SK-MEL-5 (cell line): ENCODE measurements around the gene DRICH1. TPM values are rescaled to one million over a fixed set of nuclear protein-coding genes. Genes with fewer than 3 reads are reported as not detected.
"Not testable (repeated sequence)": the region's sequence is repeated elsewhere in the genome, so short reads cannot be mapped to it uniquely, and the experiment has no call there.

Source experiments
- DNase-seq: peaks from one replicate; pipeline ENCODE4 v3.0.0-alpha.2; 2016; ENCODE audit warnings: low read depth, low spot score
- in situ Hi-C: cut with HindIII; loops from 2 replicates; pipeline ENCODE4 v1.10.0; 2016; ENCODE audit warnings: low sequenced_read_pairs, high pct_unique_total_duplicates, low pct_unique_long_range_greater_than_20kb
- total RNA-seq: library from RNA; depleted of rRNA; stranded (reverse); fragments of >200 nt; shearing (Covaris generic); gene quantifications from 2 replicates; pipeline ENCODE4 v1.2.3, GENCODE V29; 2014

Gene DRICH1
- total RNA-seq, 1 experiment from 2014 or later, result not detected

DNA sequence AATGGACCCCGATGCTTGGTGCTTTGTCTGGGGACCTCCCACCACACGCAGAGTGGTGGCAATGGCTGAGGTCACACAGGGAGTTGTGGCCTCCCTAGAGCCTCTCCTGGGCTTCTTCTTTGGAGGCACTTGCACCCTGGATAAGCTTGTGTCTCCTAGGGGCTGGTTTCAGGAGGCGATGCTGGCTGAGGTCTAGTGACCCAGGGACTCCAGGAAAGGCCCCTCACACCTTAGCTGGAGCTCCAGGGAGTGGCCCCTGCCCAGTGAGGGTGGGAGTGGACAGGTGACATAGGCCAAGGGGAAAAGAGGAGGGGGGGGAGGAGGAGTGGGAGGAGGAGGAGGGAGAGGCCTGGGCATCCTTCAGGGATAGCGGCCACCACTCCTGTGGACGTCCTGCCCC, 52.8 kb downstream of the DRICH1 start:
- DNase-seq, result no peak
- in situ Hi-C loops, result no loop called here

DNA sequence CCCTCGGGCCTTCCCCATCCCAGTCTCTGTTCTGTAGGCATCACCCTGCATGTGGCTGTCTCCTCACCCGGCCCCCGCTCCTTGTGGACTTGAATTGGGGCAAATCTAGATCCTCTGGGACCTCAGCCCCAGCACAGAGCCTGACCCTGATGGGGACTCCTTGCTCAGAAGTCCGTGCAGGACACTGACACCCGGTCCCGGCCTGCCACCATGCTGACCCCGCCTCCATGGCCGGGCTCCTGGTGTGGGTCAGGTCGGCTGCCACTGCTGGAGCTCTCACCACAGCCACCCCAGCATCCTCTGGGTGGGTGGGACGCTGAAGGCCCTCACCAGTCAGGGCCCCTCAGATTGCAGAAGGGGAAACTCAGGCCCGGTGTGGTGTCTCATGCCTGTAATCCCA, 53.8 kb downstream of the DRICH1 start:
- in situ Hi-C loops, result no loop called here
- DNase-seq, result no peak

- no peak for DNase-seq
- in situ Hi-C loops, result no loop called here
These were observed 55.4 kb downstream of the DRICH1 start for GRCh38 chr22:23576681-23577080.

DNA sequence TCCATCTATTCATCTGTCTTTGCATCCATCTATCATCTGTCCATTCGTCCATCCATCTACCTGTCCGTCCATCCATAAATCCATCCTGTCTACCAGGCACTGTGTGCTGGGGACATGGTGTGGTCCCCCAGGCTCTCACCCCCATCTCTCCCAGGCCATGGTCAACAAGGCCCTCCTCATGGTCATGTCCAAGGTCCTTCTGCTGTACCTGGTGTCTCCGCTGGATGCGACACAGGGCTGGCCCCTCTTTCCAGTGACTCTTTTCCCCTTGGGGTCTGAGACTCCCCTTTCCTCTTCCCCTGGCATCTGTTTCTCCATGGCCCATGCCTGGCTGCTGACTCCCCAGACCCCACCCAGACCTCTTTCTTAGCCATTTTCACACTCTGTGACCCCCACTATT, 56.5 kb downstream of the DRICH1 start:
- in situ Hi-C loops, result no loop called here
- no peak for DNase-seq

GRCh38 chr22:23574877-23575276, 57.2 kb downstream of the DRICH1 start:
- DNase-seq, result no peak

GRCh38 chr22:23574371-23574811, 57.7 kb downstream of the DRICH1 start:
- in situ Hi-C loops, result no loop called here
- DNase-seq, result no peak

More at GRCh38 chr22:23574877-23575276, 57.2 kb downstream of the DRICH1 start:
- in situ Hi-C loops, result no loop called here

- in situ Hi-C loops, DNase-seq: not testable (repeated sequence)
These were observed 58.4 kb downstream of the DRICH1 start for GRCh38 chr22:23573701-23574235.

GRCh38 chr22:23573106-23573505, 59.0 kb downstream of the DRICH1 start:
- DNase-seq, in situ Hi-C loops: not testable (repeated sequence)

- no peak for DNase-seq
- in situ Hi-C loops, result no loop called here
These were observed 60.6 kb downstream of the DRICH1 start for GRCh38 chr22:23571486-23571885.

- in situ Hi-C loops, result no loop called here
These were observed 61.4 kb downstream of the DRICH1 start for GRCh38 chr22:23570681-23571080.

DNA sequence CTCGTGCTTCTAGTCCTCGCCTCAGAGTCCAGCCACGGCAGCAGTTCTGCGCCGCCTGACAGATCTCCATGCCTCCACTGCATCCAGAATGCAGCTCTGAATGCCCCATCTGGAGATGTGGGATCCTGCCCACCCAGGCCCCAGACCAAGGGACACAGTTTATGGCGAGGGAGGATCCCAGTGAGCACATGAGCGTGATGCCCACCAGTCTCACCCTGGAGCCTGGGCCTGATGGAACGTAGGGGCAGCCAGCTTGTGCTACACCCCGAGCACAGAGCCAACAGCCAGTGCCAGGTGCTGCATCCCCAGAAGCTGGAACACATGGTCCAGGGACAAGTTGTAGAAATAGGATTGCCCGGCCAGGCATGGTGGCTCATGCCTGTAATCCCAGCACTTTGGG, 62.4 kb downstream of the DRICH1 start:
- DNase-seq, result no peak
- in situ Hi-C loops, result no loop called here

More at GRCh38 chr22:23570681-23571080, 61.4 kb downstream of the DRICH1 start:
- no peak for DNase-seq

GRCh38 chr22:23569291-23569690, 62.8 kb downstream of the DRICH1 start:
- in situ Hi-C loops, result no loop called here
- no peak for DNase-seq

- no peak for DNase-seq
- in situ Hi-C loops, result no loop called here
These were observed 65.2 kb downstream of the DRICH1 start for GRCh38 chr22:23566705-23567475.

DNA sequence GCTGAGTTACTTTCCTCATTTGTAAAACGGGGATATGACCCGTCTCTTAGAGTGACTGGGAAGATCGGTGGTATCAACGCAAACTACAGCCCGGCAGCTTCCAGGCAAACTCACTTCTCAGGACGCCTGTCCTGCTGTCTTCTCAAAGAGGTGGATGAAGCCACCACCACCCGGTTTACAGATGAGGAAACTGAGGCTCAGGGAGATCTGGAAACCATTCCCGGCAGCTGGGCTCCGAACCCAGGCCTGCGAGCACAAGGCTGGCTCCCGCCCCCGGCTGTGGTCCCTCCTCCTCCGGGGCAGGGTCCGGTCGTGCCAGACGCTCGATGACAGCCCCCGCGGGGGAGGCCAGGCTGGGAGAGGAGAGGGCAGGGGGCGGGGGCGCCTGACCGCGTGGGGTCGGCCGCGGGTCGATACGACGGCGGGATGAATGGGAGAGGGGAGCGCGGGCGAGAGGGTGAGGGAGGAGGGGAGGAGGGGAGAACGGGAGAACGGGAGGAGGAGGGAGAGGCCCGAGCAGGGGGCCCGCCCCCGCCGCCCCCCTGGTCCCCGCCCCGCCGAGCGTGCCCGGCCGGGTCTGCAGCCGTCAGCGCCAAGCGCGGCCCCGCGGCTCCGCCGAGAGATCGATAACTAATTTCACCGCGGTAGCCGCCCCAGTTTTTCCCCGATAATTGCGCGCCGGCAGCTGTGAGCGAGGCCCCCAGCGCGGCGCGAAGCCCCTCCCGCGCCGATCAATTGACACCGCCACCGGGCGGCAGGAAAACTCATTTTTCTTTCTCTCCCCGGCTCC, 66.0 kb downstream of the DRICH1 start:
- DNase-seq, result no peak
- in situ Hi-C loops, result no loop called here

GRCh38 chr22:23565305-23565914, 66.7 kb downstream of the DRICH1 start:
- in situ Hi-C loops, result no loop called here
- DNase-seq, result peak; percentile 55

- in situ Hi-C loops, result no loop called here
- no peak for DNase-seq
These were observed 67.8 kb downstream of the DRICH1 start for GRCh38 chr22:23564276-23564675.

DNA sequence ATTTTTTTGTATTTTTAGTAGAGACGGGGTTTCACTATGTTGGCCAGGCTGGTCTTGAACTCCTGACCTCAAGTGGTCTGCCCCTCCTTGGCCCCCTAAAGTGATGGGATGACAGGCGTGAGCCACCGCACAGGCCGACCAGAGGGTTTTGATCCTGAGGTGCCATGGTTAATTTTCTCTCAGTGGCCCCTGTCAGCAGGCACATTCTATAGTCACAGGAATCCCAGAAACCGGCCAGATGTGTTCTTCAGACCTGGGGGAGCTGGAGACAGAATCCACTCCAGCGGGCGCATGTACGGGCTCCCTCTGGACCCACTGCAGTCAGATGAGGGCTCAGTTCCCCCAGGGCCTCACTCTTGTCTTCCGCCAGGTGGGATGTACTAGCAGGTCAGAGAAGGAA, 69.0 kb downstream of the DRICH1 start:
- no peak for DNase-seq
- in situ Hi-C loops, result no loop called here

- in situ Hi-C loops, result no loop called here
- no peak for DNase-seq
These were observed 69.9 kb downstream of the DRICH1 start for GRCh38 chr22:23562186-23562585.
